ENCODE data around the gene PRUNE2.
"Not testable (repeated sequence)": the region's sequence is repeated elsewhere in the genome, so short reads cannot be mapped to it uniquely, and the experiment has no call there.

The PRUNE2 gene

GRCh38 chr9:76863832-76864231, 42.1 kb downstream of the PRUNE2 start:
- DNase-seq (ENCODE audit: low read depth in 2 of 2): no peak

- DNase-seq (ENCODE audit: low read depth in 2 of 2): no peak
Observed at GRCh38 chr9:76859860-76860259, 46.1 kb downstream of the PRUNE2 start.

- not testable (repeated sequence) for DNase-seq (ENCODE audit: low read depth in 2 of 2)
Observed at GRCh38 chr9:76858248-76858647, 47.7 kb downstream of the PRUNE2 start.

GRCh38 chr9:76856016-76856415, 49.9 kb downstream of the PRUNE2 start:
- no peak for DNase-seq (ENCODE audit: low read depth in 2 of 2)

- no peak for DNase-seq (ENCODE audit: low read depth in 2 of 2)
Observed at GRCh38 chr9:76855015-76855414, 50.9 kb downstream of the PRUNE2 start.

- no peak for DNase-seq (ENCODE audit: low read depth in 2 of 2)
Observed at GRCh38 chr9:76852026-76852425, 53.9 kb downstream of the PRUNE2 start.

GRCh38 chr9:76846297-76846696, 59.6 kb downstream of the PRUNE2 start:
- no peak for DNase-seq (ENCODE audit: low read depth in 2 of 2)

- no peak for DNase-seq (ENCODE audit: low read depth in 2 of 2)
Observed at GRCh38 chr9:76845254-76845653, 60.7 kb downstream of the PRUNE2 start.

- DNase-seq (ENCODE audit: low read depth in 2 of 2): no peak
Observed at GRCh38 chr9:76835571-76836283, 70.2 kb downstream of the PRUNE2 start.

GRCh38 chr9:76828447-76828846, 77.5 kb downstream of the PRUNE2 start:
- DNase-seq (ENCODE audit: low read depth in 2 of 2): no peak

GRCh38 chr9:76827296-76828080, 78.4 kb downstream of the PRUNE2 start:
- no peak for DNase-seq (ENCODE audit: low read depth in 2 of 2)

- DNase-seq (ENCODE audit: low read depth in 2 of 2): no peak
Observed at GRCh38 chr9:76820431-76820830, 85.5 kb downstream of the PRUNE2 start.

- no peak for DNase-seq (ENCODE audit: low read depth in 2 of 2)
Observed at GRCh38 chr9:76818271-76818670, 87.6 kb downstream of the PRUNE2 start.

GRCh38 chr9:76817489-76817888, 88.4 kb downstream of the PRUNE2 start:
- DNase-seq (ENCODE audit: low read depth in 2 of 2): no peak

GRCh38 chr9:76812591-76812990, 93.3 kb downstream of the PRUNE2 start:
- no peak for DNase-seq (ENCODE audit: low read depth in 2 of 2)

GRCh38 chr9:76810377-76810957, 95.4 kb downstream of the PRUNE2 start:
- DNase-seq (ENCODE audit: low read depth in 2 of 2): no peak

- no peak for DNase-seq (ENCODE audit: low read depth in 2 of 2)
Observed at GRCh38 chr9:76808636-76809035, 97.3 kb downstream of the PRUNE2 start.

GRCh38 chr9:76803762-76804161, 102.2 kb downstream of the PRUNE2 start:
- no peak for DNase-seq (ENCODE audit: low read depth in 2 of 2)

GRCh38 chr9:76803083-76803482, 102.8 kb downstream of the PRUNE2 start:
- no peak for DNase-seq (ENCODE audit: low read depth in 2 of 2)

GRCh38 chr9:76800901-76801300, 105.0 kb downstream of the PRUNE2 start:
- no peak for DNase-seq (ENCODE audit: low read depth in 2 of 2)

- no peak for DNase-seq (ENCODE audit: low read depth in 2 of 2)
Observed at GRCh38 chr9:76799473-76799872, 106.4 kb downstream of the PRUNE2 start.

- DNase-seq (ENCODE audit: low read depth in 2 of 2): no peak
Observed at GRCh38 chr9:76798527-76798926, 107.4 kb downstream of the PRUNE2 start.

- DNase-seq (ENCODE audit: low read depth in 2 of 2): no peak
Observed at GRCh38 chr9:76796296-76796695, 109.6 kb downstream of the PRUNE2 start.
